Chondrocyte (in vitro differentiated cells): ENCODE results near the gene SSX2B. TPM values are rescaled to one million over a fixed set of nuclear protein-coding genes. Genes with fewer than 3 reads are reported as not detected.
"Not testable (repeated sequence)": the region's sequence is repeated elsewhere in the genome, so short reads cannot be mapped to it uniquely, and the experiment has no call there.

ENCODE experiments used
- DNase-seq: peaks from one replicate; pipeline ENCODE4 v3.0.0; 2021; ENCODE audit warnings: mixed read lengths, low spot score
- H3K27ac Mint-ChIP-seq: one replicate; pipeline ENCODE4 v1.8.0; 2021; ENCODE audit warnings: mild to moderate bottlenecking, moderate library complexity, mixed read lengths; ENCODE audit not compliant: unreplicated experiment
- H3K27me3 Mint-ChIP-seq: 2 replicates; pipeline ENCODE4 v1.8.0; 2021; ENCODE audit warnings: low read depth, mixed read lengths
- H3K36me3 Mint-ChIP-seq: 2 replicates; pipeline ENCODE4 v1.8.0; 2021; ENCODE audit warnings: low read depth, mixed read lengths
- H3K4me1 Mint-ChIP-seq: 2 replicates; pipeline ENCODE4 v1.8.0; 2021; ENCODE audit warnings: low read depth, mild to moderate bottlenecking, mixed read lengths
- H3K4me3 Mint-ChIP-seq: one replicate; pipeline ENCODE4 v1.8.0; 2021; ENCODE audit warnings: mild to moderate bottlenecking, moderate library complexity, mixed read lengths; ENCODE audit not compliant: unreplicated experiment
- H3K9me3 Mint-ChIP-seq: 2 replicates; pipeline ENCODE4 v1.8.0; 2021; ENCODE audit warnings: low read depth, mixed read lengths
- long read RNA-seq: library from polyadenylated mRNA; stranded (forward); transcript quantifications from one replicate; pipeline ENCODE4 v2.0.0, GENCODE V29; 2021
- total RNA-seq: library from RNA; stranded (reverse); gene quantifications from 3 replicates; pipeline ENCODE4 v1.2.1, GENCODE V29; 2021

Gene SSX2B
- not detected in 3 replicates for total RNA-seq
- long read RNA-seq, result 0 reads

GRCh38 chrX:52750952-52751351, at the start of gene SSX2B:
Gene SSX2B, plus strand, starts transcription at chrX:52751252. Its CDS starts 1,429 bp downstream, at chrX:52752681.
- H3K27me3 Mint-ChIP-seq, H3K27ac Mint-ChIP-seq, H3K36me3 Mint-ChIP-seq, H3K4me3 Mint-ChIP-seq, DNase-seq, H3K4me1 Mint-ChIP-seq, H3K9me3 Mint-ChIP-seq: not testable (repeated sequence)

GRCh38 chrX:52707078-52707477, 44.0 kb upstream of the SSX2B start, which contains the start of gene SSX2:
Gene SSX2, minus strand, starts transcription at chrX:52707178. Its CDS starts 1,429 bp downstream, at chrX:52705749.
- H3K4me3 Mint-ChIP-seq, H3K9me3 Mint-ChIP-seq, H3K36me3 Mint-ChIP-seq, H3K27me3 Mint-ChIP-seq, H3K4me1 Mint-ChIP-seq, H3K27ac Mint-ChIP-seq, DNase-seq: not testable (repeated sequence)

DNA sequence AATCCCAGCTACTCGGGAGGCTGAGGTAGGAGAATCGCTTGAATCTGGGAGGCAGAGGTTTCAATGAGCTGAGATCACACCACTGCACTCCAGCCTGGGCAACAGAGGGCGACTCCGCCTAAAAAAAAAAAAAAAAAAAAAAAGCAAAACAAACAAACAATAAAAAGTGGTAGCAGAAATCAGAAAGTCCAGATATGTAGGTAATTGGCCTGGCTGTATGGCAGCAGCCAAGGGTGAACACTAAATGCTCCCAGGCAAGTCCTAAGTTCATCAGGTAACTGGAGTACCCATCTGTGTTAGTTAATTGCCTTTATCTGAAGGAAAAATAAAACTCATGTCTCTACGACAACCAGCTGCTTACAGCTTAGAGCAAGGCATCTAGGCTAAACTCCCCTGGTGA, 14.9 kb downstream of the SSX2B start:
- H3K36me3 Mint-ChIP-seq, H3K27ac Mint-ChIP-seq, H3K27me3 Mint-ChIP-seq, DNase-seq, H3K4me1 Mint-ChIP-seq, H3K9me3 Mint-ChIP-seq, H3K4me3 Mint-ChIP-seq: not testable (repeated sequence)

DNA sequence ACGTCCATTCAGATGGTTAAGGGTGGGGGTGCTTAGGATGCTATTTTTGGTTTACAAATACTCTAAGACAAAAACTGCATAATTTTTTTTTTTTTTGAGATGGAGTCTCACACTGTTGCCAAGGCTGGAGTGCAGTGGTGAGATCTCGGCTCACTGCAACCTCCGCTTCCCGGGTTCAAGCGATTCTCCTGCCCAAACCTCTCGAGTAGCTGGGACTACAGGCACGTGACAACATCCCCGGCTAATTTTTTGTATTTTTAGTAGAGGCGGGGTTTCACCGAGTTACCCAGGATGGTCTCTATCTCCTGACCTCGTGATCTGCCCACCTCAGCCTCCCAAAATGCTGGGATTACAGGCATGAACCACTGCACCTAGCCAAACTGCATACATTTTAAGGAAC, 22.5 kb downstream of the SSX2B start:
- DNase-seq, H3K9me3 Mint-ChIP-seq, H3K27me3 Mint-ChIP-seq, H3K27ac Mint-ChIP-seq, H3K4me1 Mint-ChIP-seq, H3K36me3 Mint-ChIP-seq, H3K4me3 Mint-ChIP-seq: not testable (repeated sequence)

GRCh38 chrX:52797327-52797726, 46.3 kb downstream of the SSX2B start, which contains the start of gene SPANXN5:
Gene SPANXN5, minus strand, starts transcription at chrX:52797427. Its CDS starts 79 bp downstream, at chrX:52797348.
- H3K36me3 Mint-ChIP-seq, H3K27me3 Mint-ChIP-seq, H3K4me3 Mint-ChIP-seq, DNase-seq, H3K4me1 Mint-ChIP-seq: not testable (repeated sequence)
- Mint-ChIP-seq H3K27ac (peak within 1 kb of the TSS; percentile 55), H3K9me3 (peaks cover 22% of the 10 kb centered on the region)

DNA sequence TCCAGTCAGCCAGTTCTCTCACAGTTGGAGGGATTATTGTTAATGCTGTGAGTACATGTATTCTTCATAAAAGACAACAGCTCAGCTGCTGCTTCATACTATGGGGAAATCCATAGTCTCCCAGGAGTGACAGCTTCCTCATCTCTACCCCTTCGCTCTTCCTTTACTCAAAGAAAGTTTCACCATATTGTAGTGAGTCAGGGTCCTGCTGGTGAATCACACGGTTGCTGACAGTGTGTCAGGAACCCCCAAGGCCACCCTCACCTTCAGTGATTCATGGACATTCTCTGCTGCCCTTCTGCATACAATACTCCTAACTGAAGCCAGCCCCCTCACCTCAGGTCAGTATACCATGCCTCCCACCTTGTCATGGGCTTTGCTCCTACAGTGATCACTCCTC, 53.8 kb downstream of the SSX2B start:
- H3K27ac Mint-ChIP-seq, H3K9me3 Mint-ChIP-seq, H3K4me1 Mint-ChIP-seq, H3K36me3 Mint-ChIP-seq, DNase-seq, H3K27me3 Mint-ChIP-seq, H3K4me3 Mint-ChIP-seq: not testable (repeated sequence)

Other genes starting within 250 kb of the SSX2B start
- not detected in 3 replicates for gene XAGE1B, start 234.2 kb upstream of the SSX2B start, total RNA-seq
- gene SSX7, start 96.4 kb upstream of the SSX2B start, total RNA-seq, result not detected in 3 replicates
- not detected in 3 replicates for gene SSX2, start 44.1 kb upstream of the SSX2B start, total RNA-seq
- gene SPANXN5, start 46.2 kb downstream of the SSX2B start, total RNA-seq, result not detected in 3 replicates
- gene XAGE5, start 60.0 kb downstream of the SSX2B start, total RNA-seq, result not detected in 3 replicates
- not detected in 3 replicates for gene XAGE3, start 116.8 kb downstream of the SSX2B start, total RNA-seq
- 18.0 to 19.5 TPM (median 18.3 TPM) in 3 replicates for gene FAM156B, start 146.1 kb downstream of the SSX2B start, total RNA-seq
- 23.8 to 39.9 TPM (median 25.2 TPM) in 3 replicates for gene FAM156A, start 207.3 kb downstream of the SSX2B start, total RNA-seq